GM19324 (cell line): ENCODE data around the gene TRIM39.
"Not testable (repeated sequence)": the region's sequence is repeated elsewhere in the genome, so short reads cannot be mapped to it uniquely, and the experiment has no call there.

Experiments used
- ATAC-seq: cut with Tn5 transposase; IDR thresholded peaks from one replicate; pipeline ENCODE4 v1.9.1; 2021; ENCODE audit warnings: mild to moderate bottlenecking, moderate library complexity; ENCODE audit not compliant: unreplicated experiment, low FRiP score

TRIM39 gene

DNA sequence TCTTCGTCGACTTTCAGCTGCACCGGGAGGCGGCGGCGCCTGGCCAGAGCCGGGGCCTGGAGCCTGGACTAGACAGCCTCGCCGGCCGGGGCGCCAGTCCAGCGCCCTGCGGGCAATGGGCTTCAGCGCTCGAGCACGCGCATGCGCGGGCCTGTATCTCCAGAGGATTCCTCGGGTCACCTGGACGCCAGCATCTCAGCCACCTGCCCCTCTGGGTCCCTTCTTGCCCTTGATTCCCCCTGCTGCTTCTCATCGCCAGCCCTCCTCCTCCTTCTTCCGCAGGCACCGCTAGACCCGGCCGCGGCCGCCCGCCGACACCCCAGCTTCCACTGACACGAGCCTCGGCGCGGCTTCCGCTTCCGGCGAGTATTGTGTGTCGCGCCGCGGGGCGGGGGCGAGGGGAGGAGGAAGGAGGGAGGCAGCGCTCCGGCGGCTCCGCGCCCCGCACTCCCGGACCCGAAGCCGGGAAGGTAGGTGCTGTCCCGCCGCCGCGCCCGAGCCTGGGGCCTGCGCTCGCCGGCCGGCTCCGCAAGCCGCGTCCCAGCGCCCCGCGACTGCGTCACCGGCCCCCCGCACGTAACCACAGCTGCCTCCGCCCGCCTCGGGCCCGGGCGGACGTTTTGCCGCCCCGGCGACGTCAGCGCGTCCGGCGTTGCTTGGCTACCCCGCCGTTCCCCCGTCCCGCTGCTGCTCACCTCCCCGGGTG, at the start of gene TRIM39:
TRIM39 (plus strand) TSS at position 402 of the 706 bp plus-strand sequence. CDS start 2,391 bp downstream, outside the sequence.
- peak; percentile 80 for ATAC-seq

DNA sequence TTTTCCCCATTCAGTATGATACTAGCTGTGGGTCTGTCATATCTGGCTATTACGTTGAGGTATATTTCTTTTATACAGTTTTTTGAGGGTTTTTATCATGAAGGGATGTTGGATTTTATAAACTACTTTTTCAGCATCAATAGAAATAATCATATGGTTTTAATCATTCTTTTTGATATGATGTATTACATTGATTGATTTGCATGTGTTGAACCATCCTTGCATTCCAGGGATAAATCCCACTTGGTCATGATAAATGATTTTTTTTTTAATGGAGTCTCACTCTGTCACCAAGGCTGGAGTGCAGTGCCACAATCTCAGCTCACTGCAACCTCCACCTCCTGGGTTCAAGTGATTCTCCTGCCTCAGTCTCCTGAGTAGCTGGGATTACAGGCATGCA, 45.7 kb upstream of the TRIM39 start:
- ATAC-seq: not testable (repeated sequence)

DNA sequence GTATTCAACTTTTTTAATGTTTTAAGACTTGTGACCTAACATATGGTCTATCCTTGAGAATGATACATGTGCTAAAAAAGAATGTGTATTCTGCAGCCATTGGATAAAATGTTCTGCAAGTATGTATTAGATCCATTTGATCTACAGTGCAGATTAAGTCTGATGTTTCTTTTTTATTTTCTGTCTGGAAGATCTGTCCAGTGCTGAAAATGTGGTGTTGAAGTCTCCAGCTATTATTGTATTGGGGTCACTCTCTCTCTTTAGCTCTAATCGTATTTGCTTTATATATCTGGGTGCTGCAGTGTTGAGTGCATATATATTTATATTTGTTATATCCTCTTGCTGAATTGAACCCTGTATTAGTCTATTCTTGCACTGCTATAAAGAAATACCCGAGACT, 44.2 kb upstream of the TRIM39 start:
- no peak for ATAC-seq

DNA sequence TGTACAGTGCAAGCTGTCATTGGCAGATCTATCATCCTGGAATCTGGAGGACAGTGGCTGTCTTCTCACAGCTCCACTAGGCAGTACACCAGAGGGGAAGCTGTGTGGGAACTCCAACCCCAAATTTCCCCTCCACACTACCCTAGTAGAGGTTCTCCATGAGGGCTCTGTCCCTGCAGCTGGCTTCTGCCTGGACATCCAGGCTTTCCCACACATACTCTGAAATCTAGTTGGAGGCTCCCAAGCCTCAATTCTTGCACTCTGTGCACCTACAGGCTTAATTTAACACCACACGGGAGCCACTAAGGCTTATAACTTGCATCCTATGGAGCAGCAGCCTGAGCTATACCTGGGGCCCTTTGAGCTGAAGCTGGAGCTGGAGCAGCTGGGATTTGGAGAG, 43.0 kb upstream of the TRIM39 start:
- no peak for ATAC-seq

DNA sequence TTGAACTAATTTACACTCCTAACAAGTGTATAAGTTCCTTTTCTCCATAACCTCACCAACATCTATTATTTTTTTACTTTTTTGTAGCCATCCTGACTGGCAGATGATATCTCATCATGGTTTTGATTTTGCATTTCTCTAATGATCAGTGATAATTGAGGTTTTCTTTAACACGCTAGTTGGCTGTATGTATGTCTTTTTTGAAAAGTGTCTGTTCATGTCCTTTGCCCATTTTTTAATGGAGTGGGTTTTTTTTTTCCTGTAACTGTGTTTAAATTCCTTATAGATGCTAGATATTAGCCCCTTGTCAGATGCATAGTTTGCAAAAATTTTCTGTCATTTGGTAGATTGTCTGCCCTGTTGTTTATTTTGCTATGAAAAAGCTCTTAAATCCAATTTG, 39.6 kb upstream of the TRIM39 start:
- ATAC-seq: no peak

DNA sequence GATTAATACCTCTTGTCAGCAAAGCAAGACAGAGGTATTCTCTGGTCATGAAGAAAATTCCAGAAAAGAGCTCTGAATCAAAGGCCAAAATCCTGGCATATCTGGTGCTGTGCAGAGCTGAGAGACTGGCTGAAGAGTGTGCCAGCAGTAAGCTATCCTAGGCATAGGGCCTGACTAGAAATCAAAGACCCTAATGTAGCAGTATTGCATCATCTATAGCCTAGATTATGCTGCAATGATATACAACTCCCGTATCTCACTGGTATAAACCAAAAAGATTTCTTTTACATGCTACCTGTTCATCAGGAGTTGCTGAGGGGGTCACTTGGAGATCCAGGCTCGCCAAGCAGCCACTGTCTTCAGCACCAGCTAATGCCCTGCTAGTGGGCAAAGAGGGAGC, 30.9 kb upstream of the TRIM39 start:
- ATAC-seq: no peak

DNA sequence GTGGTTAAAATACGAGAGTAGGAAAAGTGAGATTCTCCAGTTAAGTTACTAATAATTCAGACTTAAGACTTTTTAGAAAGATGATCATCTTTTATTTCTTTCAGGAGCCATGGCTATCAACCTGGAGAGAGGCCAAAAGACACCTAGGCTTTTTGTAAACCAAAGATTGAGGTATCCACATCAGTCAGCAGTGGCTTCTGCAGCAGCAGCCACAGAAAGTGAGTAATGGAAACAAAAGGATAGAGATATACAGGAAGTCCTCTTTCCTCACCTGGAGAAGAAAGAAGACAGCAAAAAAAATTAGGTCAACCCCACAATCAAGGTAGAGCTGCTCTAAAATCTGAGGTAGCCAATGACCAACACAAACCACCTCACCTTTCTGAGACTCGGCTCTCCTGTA, 22.7 kb upstream of the TRIM39 start:
- ATAC-seq: no peak

DNA sequence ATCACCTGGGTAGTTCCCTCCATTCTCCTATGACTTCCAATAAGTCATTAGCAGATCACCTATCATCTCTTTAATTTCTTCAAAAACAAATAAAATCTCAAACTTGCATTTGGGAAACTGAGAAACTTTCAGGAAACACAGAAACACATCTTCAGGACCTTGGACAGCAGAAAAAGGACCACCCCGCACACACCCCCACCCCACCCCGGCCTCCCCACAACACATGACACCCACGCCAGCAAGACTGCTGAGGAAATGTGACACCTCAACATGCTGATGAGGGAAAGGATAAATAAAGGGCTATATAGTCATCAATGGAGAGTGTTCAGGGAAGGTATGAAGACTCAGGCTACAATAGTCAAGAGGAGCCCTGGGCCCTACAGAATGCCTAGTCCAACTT, 15.6 kb upstream of the TRIM39 start:
- ATAC-seq: no peak

DNA sequence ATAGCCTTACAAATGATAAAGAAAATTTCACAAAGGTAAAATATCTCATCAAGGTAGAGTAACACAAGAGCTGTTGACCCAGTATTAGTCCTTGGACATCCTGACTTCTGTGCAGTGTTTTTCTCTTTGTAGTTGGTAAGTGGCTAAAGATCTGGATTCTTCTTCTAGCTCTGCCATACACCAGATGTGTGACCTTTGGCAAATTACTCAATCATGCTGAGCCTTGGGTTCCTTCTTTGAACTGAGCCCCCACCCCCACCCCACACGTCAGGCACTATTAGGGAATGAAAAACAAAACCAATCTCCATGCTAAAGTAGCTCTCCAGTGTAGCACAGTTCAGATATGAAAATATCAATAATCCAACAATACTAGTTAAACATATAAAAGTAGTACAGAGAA, 15.1 kb upstream of the TRIM39 start:
- ATAC-seq: no peak

DNA sequence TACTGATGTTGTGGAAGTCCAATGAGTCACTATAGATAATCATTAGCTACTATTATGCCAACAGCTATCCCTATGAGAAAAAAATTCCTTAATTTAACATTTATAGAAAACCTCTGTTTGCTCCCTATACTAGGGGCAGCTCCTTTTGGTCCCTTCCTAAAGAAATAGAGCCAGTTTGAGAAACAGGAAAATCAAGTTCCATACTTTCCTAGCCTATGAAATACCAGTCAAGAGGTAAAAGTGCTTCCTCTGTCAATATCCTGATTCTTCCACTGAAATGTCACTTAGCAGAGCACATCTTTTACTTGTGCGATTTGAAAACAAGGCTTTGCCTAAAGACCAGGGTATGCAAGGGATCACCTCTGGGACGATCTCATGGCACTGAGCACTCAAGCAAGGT, 14.5 kb upstream of the TRIM39 start:
- ATAC-seq: no peak

DNA sequence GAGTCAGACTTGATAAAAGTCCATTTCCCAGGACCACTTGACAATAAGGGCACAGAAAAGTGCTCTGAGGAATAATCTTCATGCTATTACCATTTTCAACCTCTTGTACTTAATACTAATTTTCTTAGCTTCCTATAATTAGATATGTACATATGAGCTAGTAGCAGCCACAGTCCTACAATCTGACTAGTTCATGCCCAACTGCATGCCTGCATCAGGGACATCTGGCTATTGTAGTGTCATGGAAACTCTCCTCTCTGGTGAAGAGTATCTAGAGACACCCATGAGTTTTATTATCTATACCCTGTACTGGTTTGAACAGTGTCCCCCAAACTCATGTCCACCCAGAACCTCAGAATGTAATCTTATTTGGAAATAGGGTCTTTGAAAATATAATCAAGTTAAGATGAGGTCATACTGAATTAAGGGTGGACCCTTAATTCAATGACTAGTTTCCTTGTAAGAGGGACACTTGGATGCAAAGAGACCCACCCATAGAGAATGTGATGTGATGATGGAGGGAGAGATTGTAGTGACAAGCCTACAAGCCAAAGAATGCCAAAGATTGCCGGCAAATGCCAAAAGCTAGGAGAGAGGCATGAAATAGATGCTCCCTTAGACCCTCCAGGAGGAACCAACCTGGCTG, 13.9 kb upstream of the TRIM39 start:
- ATAC-seq: no peak

DNA sequence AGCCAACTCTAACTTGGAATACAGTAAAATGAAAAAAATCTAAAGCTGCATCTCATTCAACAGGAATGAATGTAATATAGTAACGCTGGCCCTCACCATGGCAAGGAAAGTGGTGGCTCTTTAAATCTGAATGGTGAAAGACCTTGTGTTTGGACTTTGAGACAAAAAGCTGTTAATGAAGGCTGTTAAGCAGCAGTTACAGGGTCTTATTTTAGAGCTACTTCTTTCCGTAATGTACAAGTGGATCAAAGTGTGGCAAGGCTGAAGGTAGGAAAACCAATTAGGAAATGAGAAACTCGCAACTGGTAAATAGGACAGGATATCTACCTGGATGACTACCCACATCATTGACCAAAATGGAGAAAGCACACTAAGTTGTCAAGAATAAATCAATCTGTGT, 11.6 kb upstream of the TRIM39 start:
- ATAC-seq: no peak

DNA sequence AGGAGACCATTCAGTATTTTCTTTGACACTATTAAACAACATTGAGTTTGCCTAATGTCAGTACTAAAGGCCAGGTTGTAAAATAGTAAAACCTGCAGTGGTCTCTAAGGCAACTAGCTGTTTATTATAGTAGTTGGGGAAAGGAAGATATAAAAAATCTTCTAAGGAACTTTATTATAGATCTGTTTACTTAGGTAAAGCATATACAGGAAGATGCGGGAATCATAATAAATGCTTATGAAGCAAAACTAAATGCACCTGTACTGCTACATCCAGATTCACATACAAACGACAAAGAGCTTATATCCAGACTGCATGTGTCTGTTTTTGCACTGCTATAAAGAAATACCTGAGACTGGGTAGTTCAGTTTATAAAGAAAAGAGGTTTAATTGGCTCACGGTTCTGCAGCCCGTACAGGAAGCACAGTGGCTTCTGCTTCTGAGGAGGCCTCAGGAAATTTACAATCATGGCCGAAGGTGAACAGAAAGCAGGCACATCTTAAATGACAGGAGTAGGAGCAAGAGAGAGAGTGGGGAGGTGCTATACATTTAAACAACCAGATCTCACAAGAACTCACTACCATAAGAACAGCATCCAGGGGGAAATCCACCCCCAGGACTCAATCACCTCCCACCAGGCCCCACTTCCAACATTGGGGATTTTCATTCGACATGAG, 8.7 kb upstream of the TRIM39 start:
- ATAC-seq: no peak

DNA sequence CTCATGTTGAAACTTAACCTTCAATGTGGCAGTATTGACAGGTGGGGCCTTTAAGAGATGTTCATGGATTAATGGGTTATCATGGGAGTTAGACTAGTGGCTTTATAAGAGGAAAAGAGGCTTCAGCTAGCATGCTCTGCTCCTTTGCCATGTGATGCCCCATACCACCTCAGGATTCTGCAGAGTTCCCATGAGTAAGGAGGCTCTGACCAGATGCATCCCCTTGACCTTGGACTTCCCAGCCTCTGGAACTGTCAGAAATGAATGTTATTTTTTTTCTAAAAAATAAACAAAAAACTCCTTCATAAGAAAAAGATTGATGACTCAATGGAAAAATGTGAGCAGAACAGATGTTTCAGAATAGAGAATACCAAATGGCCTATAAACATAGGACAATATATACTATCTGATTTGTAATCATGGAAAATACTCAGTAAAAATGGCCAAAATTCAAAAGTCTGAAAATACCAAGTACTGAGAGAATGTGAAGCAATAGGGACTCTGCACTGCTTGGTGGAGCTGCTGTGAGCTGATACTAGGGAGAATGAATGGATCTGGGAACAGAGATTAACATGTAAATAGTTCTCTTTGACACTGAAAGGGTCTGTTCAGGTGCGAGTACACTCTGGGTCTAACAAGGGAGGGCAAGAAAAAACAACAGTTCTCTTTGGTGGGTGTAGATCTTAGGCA, 7.4 kb upstream of the TRIM39 start:
- ATAC-seq: no peak

DNA sequence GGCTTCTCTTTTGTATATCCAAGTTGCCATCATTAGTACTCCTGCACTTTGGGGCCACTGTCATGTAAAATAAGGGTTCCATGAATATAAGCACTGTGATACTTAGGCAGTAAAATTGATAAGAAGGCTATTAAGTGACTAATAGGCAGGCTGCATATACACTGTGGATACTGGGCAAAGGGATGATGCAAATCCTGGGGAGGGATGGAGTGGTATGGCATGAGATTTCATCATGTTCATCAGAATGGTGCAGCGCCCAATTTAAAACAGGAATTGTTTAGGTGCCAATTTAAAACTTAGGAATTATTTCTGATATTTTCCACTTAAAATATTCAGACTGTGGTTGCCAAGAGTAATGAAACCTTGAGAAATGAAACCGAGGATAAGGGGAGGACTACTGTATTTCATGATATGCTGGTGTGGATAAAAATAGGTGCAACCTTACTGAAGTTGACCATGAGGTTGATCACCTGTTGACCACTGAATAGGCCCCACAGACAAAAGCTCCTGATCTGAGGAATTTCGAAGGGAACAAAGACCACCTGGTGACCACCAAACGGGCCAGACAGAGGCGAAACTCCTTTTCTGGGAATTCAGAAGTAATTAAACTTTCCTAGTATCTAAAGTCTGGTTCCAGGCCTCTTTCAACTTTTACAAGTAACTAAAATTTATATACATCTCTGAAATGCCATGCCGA, 4.9 kb upstream of the TRIM39 start:
- ATAC-seq: no peak

DNA sequence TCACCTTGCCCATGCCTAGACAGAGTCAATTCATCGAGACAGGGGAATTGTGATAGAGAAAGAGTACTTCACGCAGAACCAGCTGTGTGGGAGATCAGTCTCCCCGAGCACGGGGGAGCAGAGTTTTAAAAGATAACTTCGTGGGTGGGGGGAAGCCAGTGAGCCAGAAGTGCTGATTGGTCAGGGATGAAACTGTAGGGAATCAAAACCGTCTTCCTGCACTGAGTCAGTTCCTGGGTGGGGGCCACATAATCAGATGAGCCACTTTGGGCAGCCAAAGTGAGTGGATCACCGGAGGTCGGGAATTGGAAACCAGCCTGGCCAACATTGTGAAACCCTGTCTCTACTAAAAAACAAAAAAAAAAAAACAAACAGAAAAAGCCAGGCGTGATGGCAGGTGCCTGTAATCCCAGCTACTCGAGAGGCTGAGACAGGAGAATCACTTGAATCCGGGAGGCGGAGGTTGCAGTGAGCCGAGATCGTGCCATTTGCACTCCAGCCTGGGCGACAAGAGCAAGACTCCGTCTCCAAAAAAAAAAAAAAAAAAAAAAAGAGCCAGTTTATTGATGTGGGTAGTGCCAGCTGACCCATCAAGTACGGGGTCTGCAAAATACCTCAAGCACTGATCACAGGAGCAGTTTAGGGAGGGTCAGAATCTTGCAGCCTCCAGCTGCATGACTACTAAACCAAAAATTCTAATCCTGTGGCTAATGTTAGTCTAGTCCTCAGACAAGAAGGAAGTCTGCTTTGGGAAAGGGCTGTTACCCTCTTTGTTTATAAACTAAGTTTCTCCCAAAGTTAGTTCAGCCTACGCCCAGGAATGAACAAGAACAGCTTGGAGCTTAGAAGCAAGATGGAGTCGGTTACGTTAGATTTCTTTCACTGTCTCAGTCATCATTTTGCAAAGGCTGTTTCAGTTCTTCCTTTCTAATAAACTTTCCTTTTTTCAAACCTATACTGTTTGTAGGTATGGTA, 3.9 kb upstream of the TRIM39 start:
- ATAC-seq: no peak

DNA sequence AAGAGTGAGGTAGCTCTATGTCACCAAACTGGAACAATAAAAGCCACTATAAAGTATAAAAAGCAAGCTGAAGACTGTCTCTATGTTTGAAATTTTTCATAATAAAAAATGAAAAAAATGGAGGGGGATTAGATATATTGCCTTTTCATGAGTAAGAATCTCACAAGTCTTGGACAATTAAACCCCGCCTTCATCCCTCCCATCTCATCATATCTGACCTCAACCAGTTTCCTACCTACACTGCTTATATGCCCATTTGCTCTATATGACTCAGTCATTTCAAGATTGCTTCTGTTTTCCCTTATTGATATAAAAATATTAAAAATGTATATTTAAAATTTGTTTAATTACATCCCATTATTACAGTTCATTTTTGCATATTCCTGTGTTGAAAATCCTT, 2.9 kb upstream of the TRIM39 start:
- ATAC-seq: no peak

DNA sequence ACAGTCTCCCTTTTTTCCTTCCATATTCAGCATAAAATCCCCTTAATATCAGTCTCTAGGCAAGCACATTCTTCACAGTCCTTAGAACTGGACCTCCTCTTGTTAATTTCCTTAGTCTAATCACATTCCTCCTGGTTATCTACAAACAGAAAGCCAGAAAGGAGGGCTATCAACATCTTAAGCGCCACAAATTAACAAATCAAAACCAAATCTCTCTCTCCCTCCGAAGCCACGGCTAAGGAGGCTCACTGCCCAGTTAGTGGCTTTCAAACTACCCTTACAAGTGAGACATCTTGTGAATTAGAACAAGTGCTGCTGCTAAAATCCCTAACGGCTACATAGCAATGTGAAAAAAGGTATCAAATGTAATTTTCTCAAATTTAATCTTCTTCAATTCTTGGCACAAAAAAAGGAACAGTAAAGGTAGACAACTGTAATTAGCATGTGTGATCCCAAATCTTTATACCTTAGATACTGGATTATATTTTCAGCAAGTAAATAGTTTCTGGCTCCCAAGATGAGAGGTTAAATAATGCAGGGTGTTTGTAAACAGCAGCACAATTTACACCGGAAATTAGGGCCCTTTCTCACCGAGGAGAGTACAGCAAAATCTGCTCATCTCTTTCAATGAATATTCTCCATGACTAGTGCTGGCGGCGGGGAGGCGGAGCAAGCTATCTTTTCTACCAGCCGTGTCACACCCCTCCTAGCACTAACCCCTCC, 1.4 kb upstream of the TRIM39 start:
- ATAC-seq: no peak
